ENCODE results near the gene CNGA3. TPM values are rescaled to one million over a fixed set of nuclear protein-coding genes. Genes with fewer than 3 reads are reported as not detected.

CNGA3 gene
- total RNA-seq, 1 experiment from 2014 or later = not detected

GRCh38 chr2:98433363-98433964 lies 87.2 kb downstream of the CNGA3 start:
- WGBS (ENCODE audit: extremely low coverage, insufficient read length, low lambda C conversion rate) = no CpG with 5 or more reads among the region's 2 CpGs
- H4K91ac ChIP-seq (ENCODE audit: insufficient read length, low read depth, low read length) = no peak overlapping the region
- H3K9ac ChIP-seq (ENCODE audit: extremely low read depth, insufficient read length, low read length) = no peak overlapping the region
- peaks cover 14 to 65% (median 46%) of the 10 kb centered on the region in 3 experiments for H3K36me3 Mint-ChIP-seq (ENCODE audit: insufficient read depth in 1 of 3, low read depth in 3 of 3)
- no peak overlapping the region for H3K4ac ChIP-seq (ENCODE audit: low read depth, low read length)
- H2AK5ac ChIP-seq (ENCODE audit: insufficient read length, low read length) = no peak overlapping the region
- H4K20me1 ChIP-seq (ENCODE audit: control insufficient read depth, insufficient read depth, insufficient read length) = no peaks in the 10 kb centered on the region
- H3K14ac ChIP-seq (ENCODE audit: insufficient read depth, low read length) = no peak overlapping the region
- no peaks in the 10 kb centered on the region for H3K79me1 ChIP-seq (ENCODE audit: insufficient read depth, low read depth, low read length, poor library complexity, severe bottlenecking)
- H3K4me1 ChIP-seq (ENCODE audit: insufficient read depth, low read length) = no peaks in the 10 kb centered on the region
- no peak overlapping the region for H3K23ac ChIP-seq (ENCODE audit: insufficient read length, low read depth, low read length)
- H3K4me1 Mint-ChIP-seq = peaks cover 25 to 29% of the 10 kb centered on the region in 2 experiments
- H3K79me2 ChIP-seq (ENCODE audit: insufficient read depth, low read length) = no peaks in the 10 kb centered on the region
- no peak overlapping the region for H3K18ac ChIP-seq (ENCODE audit: insufficient read length, low read depth, low read length)
- no peak overlapping the region for H4K8ac ChIP-seq (replicated peaks; ENCODE audit: insufficient read length, low read depth, low read length)
- H3K4me3 Mint-ChIP-seq = no peak overlapping the region
- H3T11ph ChIP-seq (ENCODE audit: low read length) = no peak overlapping the region
- H3K27me3 ChIP-seq (ENCODE audit: insufficient read depth, low read length) = no peaks in the 10 kb centered on the region
- DNase-seq = no peak
- no peak overlapping the region for H3K56ac ChIP-seq (ENCODE audit: insufficient read length, low read depth, low read length)
- H3K23me2 ChIP-seq (ENCODE audit: insufficient read length, low read depth, low read length, poor library complexity, severe bottlenecking) = no peaks in the 10 kb centered on the region
- H2BK12ac ChIP-seq (ENCODE audit: insufficient read length, low read depth, low read length) = no peak overlapping the region
- no peak overlapping the region for H2BK20ac ChIP-seq (ENCODE audit: low read depth, low read length, poor library complexity, severe bottlenecking)
- H3K4me2 ChIP-seq (ENCODE audit: insufficient read depth, insufficient read length, low read length) = no peak overlapping the region
- no peak overlapping the region for H3K27ac ChIP-seq (ENCODE audit: insufficient read length, low read depth, low read length)
- no peak overlapping the region for H4K5ac ChIP-seq (ENCODE audit: insufficient read length, low read depth, low read length)
- no peak for TF ChIP-seq CTCF (conservative IDR thresholded peaks at IDR 0.05)
- no peak overlapping the region for H2BK120ac ChIP-seq (ENCODE audit: low read depth, low read length, poor library complexity, severe bottlenecking)
- H3K9me3 Mint-ChIP-seq = peaks cover 47 to 60% of the 10 kb centered on the region in 2 experiments
- no peak overlapping the region for H2AFZ ChIP-seq (ENCODE audit: low read length)
- no peak overlapping the region for H2BK15ac ChIP-seq (ENCODE audit: low read depth, low read length)
- H3K27ac Mint-ChIP-seq = no peak overlapping the region
- peaks cover 17% of the 10 kb centered on the region for H3K9me3 ChIP-seq (ENCODE audit: control insufficient read depth, low read depth, low read length)
- H2BK5ac ChIP-seq (ENCODE audit: insufficient read length, low read length) = no peak overlapping the region
- peaks cover 5% of the 10 kb centered on the region; the same call in 1 of the 2 replicates for H3K27me3 Mint-ChIP-seq (ENCODE audit: low read depth)
